CD4-positive, CD25-positive, alpha-beta regulatory T cell (primary cell): Measurements from ENCODE around the gene MED12L. TPM values are rescaled to one million over a fixed set of nuclear protein-coding genes. Genes with fewer than 3 reads are reported as not detected.

Source experiments
- ATAC-seq, 2 donors: fragments of 150-1000 bp; cut with Tn5 transposase; one replicate each; pipeline ENCODE4 v1.10.0; 2021; ENCODE audit warnings: low read depth in 2 of 2, moderate number of reproducible peaks in 2 of 2, moderate library complexity in 1 of 2
- DNase-seq, 3 donors: peaks; one replicate each; pipeline versions ENCODE4 v3.0.0 to v3.0.0-alpha.2; 2012 to 2022; ENCODE audit warnings: mixed read lengths in 1 of 3
- H3K27ac ChIP-seq: one replicate; pipeline ENCODE4 v1.7.0; 2013; ENCODE audit warnings: mild to moderate bottlenecking, low read length; ENCODE audit not compliant: insufficient read depth, poor library complexity, severe bottlenecking
- H3K27me3 ChIP-seq: one replicate; pipeline ENCODE4 v1.7.0; 2013; ENCODE audit warnings: low read length; ENCODE audit not compliant: control insufficient read depth, insufficient read depth
- H3K36me3 ChIP-seq: one replicate; pipeline ENCODE4 v1.7.0; 2013; ENCODE audit warnings: mild to moderate bottlenecking, low read length, moderate library complexity; ENCODE audit not compliant: control insufficient read depth, insufficient read depth
- H3K4me1 ChIP-seq: 2 replicates; pipeline ENCODE4 v1.7.0; 2013; ENCODE audit warnings: mild to moderate bottlenecking, low read length; ENCODE audit not compliant: insufficient read depth, control insufficient read depth, poor library complexity, severe bottlenecking
- H3K4me3 ChIP-seq: one replicate; pipeline ENCODE4 v1.7.0; 2013; ENCODE audit warnings: low read depth, mild to moderate bottlenecking, low read length, moderate library complexity
- H3K9me3 ChIP-seq, 2 experiments: 1 replicate in 1 of 2; 2 replicates in 1 of 2; pipeline ENCODE4 v1.7.0; 2013; ENCODE audit warnings: low read length in 2 of 2, mild to moderate bottlenecking in 1 of 2, moderate library complexity in 1 of 2; ENCODE audit not compliant: control insufficient read depth in 2 of 2
- H3K27ac Mint-ChIP-seq, 3 donors: one replicate each; pipeline ENCODE4 v1.8.0; 2020 to 2022; ENCODE audit warnings: mild to moderate bottlenecking in 3 of 3, mixed read lengths in 3 of 3, moderate library complexity in 2 of 3
- H3K27me3 Mint-ChIP-seq: one replicate; pipeline ENCODE4 v1.8.0; 2022; ENCODE audit warnings: mild to moderate bottlenecking, mixed read lengths
- H3K36me3 Mint-ChIP-seq: one replicate; pipeline ENCODE4 v1.8.0; 2020; ENCODE audit warnings: mixed read lengths
- H3K4me1 Mint-ChIP-seq, 4 donors: one replicate each; pipeline ENCODE4 v1.8.0; 2020 to 2022; ENCODE audit warnings: mixed read lengths in 4 of 4, mild to moderate bottlenecking in 1 of 4
- H3K4me3 Mint-ChIP-seq, 4 donors: one replicate each; pipeline ENCODE4 v1.8.0; 2020 to 2022; ENCODE audit warnings: mild to moderate bottlenecking in 4 of 4, mixed read lengths in 4 of 4, moderate library complexity in 3 of 4
- H3K9me3 Mint-ChIP-seq, 7 donors: one replicate each; pipeline ENCODE4 v1.8.0; 2020 to 2022; ENCODE audit warnings: mixed read lengths in 7 of 7, mild to moderate bottlenecking in 3 of 7, moderate library complexity in 2 of 7
- polyA plus RNA-seq, 4 donors: library from polyadenylated mRNA; unstranded; fragments of 300-500 nt; fragmentation: Illumina TruSeq; gene quantifications; one replicate each; pipeline ENCODE4 v1.2.3, GENCODE V29; 2021
- total RNA-seq: library from RNA; stranded (reverse); gene quantifications from one replicate; pipeline ENCODE4 v1.2.3, GENCODE V29; 2022

The MED12L gene
- total and polyA plus RNA-seq, 5 donors from 2014 or later = 2.7 TPM; not detected in 4

DNA sequence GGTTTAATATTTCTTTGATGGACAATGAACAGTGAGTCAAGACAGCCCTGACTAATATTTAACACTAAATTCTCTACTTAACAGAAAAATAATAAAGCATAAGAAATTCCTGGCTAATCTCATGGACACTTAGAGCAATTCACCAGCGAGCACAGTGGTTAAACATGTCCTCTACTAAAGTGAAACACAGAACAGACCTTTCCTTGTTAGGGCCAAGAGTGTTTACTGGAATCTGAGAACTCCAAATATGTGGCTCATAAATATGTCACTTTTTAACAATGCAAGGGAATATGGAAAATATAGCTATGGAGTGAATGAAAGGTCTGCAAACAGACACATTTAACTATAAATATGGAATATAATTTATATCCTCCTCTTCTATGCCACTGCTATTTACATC lies 394.0 kb downstream of the MED12L start:
- H3K36me3 ChIP-seq = no peaks in the 10 kb centered on the region
- H3K27me3 ChIP-seq = no peaks in the 10 kb centered on the region
- H3K27ac Mint-ChIP-seq = no peak overlapping the region
- H3K4me3 ChIP-seq = no peak overlapping the region
- H3K4me1 Mint-ChIP-seq = no peaks in the 10 kb centered on the region
- peaks cover 0 to 5% of the 10 kb centered on the region in 2 experiments for H3K9me3 ChIP-seq
- DNase-seq (no peak), ATAC-seq (no peak)
- no peaks in the 10 kb centered on the region for H3K36me3 Mint-ChIP-seq
- no peaks in the 10 kb centered on the region for H3K4me1 ChIP-seq
- H3K27ac ChIP-seq = no peak overlapping the region
- no peak overlapping the region for H3K4me3 Mint-ChIP-seq
- peaks cover 0 to 11% (median 5%) of the 10 kb centered on the region in 7 donors for H3K9me3 Mint-ChIP-seq
- peaks cover 9% of the 10 kb centered on the region for H3K27me3 Mint-ChIP-seq

- no peaks in the 10 kb centered on the region for H3K36me3 Mint-ChIP-seq
- Histone ChIP-seq H3K4me1 (no peaks in the 10 kb centered on the region), H3K9me3 (peaks cover 0 to 5% of the 10 kb centered on the region in 2 experiments), H3K27me3 (no peaks in the 10 kb centered on the region), H3K4me3 (no peak overlapping the region), H3K27ac (no peak overlapping the region), H3K36me3 (no peaks in the 10 kb centered on the region)
- no peak for DNase-seq
- H3K27ac Mint-ChIP-seq = no peak overlapping the region
- H3K4me1 Mint-ChIP-seq = no peaks in the 10 kb centered on the region
- peaks cover 0 to 11% (median 7%) of the 10 kb centered on the region in 7 donors for H3K9me3 Mint-ChIP-seq
- H3K4me3 Mint-ChIP-seq = no peak overlapping the region
- peaks cover 9% of the 10 kb centered on the region for H3K27me3 Mint-ChIP-seq
- no peak for ATAC-seq
Measured at GRCh38 chr3:151480492-151480891, 395.0 kb downstream of the MED12L start.

DNA sequence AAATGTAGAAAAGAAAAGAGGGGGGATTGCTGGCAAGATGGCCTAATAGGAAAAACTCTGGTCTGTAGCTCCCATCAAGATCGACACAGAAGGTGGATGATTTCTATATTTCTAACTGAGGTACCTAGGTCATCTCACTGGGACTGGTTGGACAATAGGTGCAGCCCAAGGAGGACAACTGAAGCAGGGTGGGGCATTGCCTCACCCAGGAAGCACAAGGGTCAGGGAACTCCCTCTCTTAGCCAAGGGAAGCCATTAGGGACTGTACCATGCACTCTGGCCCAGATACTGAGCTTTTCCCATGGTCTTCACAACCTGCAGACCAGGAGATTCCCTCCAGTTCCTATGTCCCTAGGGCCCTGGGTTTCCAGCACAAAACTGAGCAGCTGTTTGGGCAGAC lies 398.0 kb downstream of the MED12L start:
- H3K36me3 ChIP-seq = no peaks in the 10 kb centered on the region
- peaks cover 0 to 5% of the 10 kb centered on the region in 2 experiments for H3K9me3 ChIP-seq
- ATAC-seq = no peak
- H3K4me1 ChIP-seq = no peaks in the 10 kb centered on the region
- no peaks in the 10 kb centered on the region for H3K4me1 Mint-ChIP-seq
- H3K36me3 Mint-ChIP-seq = no peaks in the 10 kb centered on the region
- DNase-seq = no peak
- no peak overlapping the region for H3K27ac Mint-ChIP-seq
- H3K4me3 Mint-ChIP-seq = no peak overlapping the region
- no peak overlapping the region for H3K27ac ChIP-seq
- H3K9me3 Mint-ChIP-seq = peaks cover 0 to 14% (median 7%) of the 10 kb centered on the region in 7 donors
- H3K27me3 ChIP-seq = no peaks in the 10 kb centered on the region
- H3K27me3 Mint-ChIP-seq = peaks cover 8% of the 10 kb centered on the region
- no peak overlapping the region for H3K4me3 ChIP-seq

DNA sequence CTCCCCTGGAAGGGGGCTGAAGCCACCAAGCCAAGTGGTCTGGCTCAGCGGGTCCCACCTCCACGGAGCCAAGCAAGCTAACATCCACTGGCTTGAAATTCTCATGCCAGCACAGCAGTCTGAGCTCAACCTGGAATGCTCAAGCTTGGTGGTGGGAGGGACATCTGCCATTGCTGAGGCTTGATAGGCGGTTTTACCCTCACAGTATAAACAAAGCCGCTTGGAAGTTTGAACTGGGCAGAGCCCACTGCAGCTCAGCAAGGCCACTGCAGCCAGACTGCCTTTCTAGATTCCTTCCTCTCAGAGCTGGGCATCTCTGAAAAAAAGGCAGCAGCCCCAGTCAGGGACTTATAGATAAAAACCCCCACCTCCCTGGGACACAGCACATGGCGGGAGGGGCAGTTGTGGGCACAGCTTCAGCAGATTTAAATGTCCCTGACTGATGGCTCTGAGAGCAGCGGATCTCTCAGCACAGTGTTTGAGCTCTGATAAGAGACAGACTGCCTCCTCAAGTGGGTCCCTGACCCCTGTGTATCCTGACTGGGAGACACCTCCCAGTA lies 398.6 kb downstream of the MED12L start:
- H3K27me3 ChIP-seq = no peaks in the 10 kb centered on the region
- DNase-seq (no peak), ATAC-seq (no peak)
- Mint-ChIP-seq H3K27ac (no peak overlapping the region), H3K4me3 (no peak overlapping the region), H3K27me3 (peaks cover 8% of the 10 kb centered on the region), H3K4me1 (no peaks in the 10 kb centered on the region), H3K36me3 (no peaks in the 10 kb centered on the region), H3K9me3 (peaks cover 0 to 14% (median 7%) of the 10 kb centered on the region in 7 donors)
- H3K27ac ChIP-seq = no peak overlapping the region
- H3K36me3 ChIP-seq = no peaks in the 10 kb centered on the region
- no peak overlapping the region for H3K4me3 ChIP-seq
- no peaks in the 10 kb centered on the region for H3K4me1 ChIP-seq
- peaks cover 0 to 5% of the 10 kb centered on the region in 2 experiments for H3K9me3 ChIP-seq

Other genes with a start within 250 kb of the MED12L start
- gene MINDY4B, start 180.2 kb upstream of the MED12L start, total RNA-seq = not detected
- gene MINDY4B, start 180.2 kb upstream of the MED12L start, polyA plus RNA-seq = not detected
- not detected for gene CLRN1, start 112.9 kb upstream of the MED12L start, total RNA-seq
- gene CLRN1, start 112.9 kb upstream of the MED12L start, polyA plus RNA-seq = not detected
- 26.8 TPM for gene GPR171, start 117.6 kb downstream of the MED12L start, total RNA-seq
- 100 to 1,000 TPM in 1 of 4 donors, 10 to 100 TPM in 3; 71.5 to 118 (median 97.6) TPM for gene GPR171, start 117.6 kb downstream of the MED12L start, polyA plus RNA-seq
- 0.84 TPM for gene P2RY14, start 192.9 kb downstream of the MED12L start, total RNA-seq
- gene P2RY14, start 192.9 kb downstream of the MED12L start, polyA plus RNA-seq = 1 to 10 TPM in 1 of 4 donors, under 1 TPM in 2, not detected in 1; 0.28 to 1.2 (median 0.98) TPM
- not detected for gene GPR87, start 231.2 kb downstream of the MED12L start, total RNA-seq
- gene GPR87, start 231.2 kb downstream of the MED12L start, polyA plus RNA-seq = not detected
- not detected for gene P2RY13, start 243.9 kb downstream of the MED12L start, total RNA-seq
- under 1 TPM in 1 of 4 donors, not detected in 3; 0.13 TPM for gene P2RY13, start 243.9 kb downstream of the MED12L start, polyA plus RNA-seq